GM12873 (cell line): ENCODE results near the gene MRPL11.

Source experiments
- CTCF ChIP-seq: IDR thresholded peaks from 2 replicates; pipeline ENCODE4 v1.5.1; 2012; ENCODE audit warnings: low read depth, mild to moderate bottlenecking, moderate library complexity, low read length, control low read depth; ENCODE audit not compliant: insufficient read depth; ENCODE audit errors: missing control alignments

The MRPL11 gene

DNA sequence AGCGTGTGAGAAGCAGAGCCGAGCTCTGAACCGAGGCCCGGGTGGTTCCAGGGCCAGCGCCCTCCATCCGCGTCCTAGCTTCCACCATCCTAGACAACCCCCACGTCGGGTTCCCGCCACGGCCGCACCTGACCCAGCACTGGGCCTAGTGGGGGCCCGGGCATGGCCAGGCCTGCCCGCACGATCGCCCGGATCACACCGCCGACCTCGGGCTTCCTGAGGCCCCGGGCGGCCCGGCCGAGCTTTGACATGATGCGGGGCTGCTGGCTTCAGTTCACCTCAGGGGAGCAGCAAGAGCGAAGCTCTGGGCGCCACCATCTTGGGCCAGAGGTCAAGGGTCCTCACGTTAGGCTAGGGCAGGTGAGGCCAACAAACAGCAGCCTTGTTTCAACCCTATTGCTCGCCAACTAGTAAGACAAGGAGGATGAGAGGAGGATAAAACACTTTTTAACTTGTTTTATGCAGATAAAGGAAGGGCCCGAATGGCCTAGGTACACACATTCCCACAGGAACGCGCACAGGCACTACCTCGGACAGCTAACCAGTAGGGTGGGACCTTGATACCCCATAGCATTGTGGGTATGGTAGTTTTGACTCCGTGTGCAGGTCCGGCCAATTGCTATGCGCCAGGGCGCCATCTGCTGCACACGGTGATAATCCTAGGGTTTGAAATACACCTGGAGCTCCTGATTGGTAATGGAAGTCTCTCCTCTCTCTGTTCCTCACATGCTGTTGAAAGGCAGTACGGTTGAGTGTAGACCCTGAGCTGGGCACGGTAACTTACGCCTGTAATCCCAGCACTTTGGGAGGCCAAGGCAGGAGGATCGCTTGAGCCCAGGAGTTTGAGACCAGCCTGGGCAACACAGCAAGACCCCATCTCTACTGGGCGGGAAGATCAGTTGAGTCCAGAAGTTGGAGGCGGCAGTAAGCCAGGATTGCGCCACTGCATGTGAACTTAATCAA is at the start of gene MRPL11:
Gene MRPL11, minus strand, starts transcription at position 345 of the 963 bp plus-strand sequence. Its CDS starts 94 bp downstream, at position 251.
- peak; percentile 79 for TF ChIP-seq CTCF

DNA sequence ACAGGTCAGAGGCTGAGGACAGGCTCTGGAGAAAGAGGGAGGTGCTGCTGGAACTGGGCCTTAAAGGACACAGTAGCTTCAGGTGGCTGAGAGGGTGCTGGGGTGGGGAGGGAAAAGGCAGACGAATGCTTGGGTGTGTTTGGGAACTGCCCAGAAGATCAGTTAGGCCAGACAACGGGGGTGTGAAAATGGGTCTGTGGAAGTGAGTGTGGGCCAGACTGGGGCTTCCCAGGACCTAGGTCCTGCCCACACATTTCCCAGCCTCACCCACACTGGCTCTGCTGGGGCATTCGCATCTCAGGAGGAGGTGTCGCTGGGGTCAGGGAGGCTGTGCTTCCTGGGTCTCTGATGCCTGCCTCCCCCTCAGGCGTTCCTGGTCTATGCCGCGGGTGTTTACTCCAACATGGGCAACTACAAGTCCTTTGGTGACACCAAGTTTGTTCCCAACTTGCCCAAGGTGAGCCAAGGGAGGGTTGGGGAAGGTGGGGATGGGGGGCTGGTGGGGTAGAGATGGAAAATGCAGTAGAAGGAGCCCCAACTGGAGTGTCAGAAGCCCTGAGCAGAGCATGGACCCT is 46.2 kb upstream of the MRPL11 start:
- TF ChIP-seq CTCF = no peak

- TF ChIP-seq CTCF = no peak
Measured at GRCh38 chr11:66480117-66480938, 41.7 kb upstream of the MRPL11 start, which contains the start of gene DPP3. Gene DPP3, plus strand, starts transcription at chr11:66480434. Its CDS starts 1,767 bp downstream, at chr11:66482201.

- no peak for TF ChIP-seq CTCF
Measured at GRCh38 chr11:66479394-66480116, 40.9 kb upstream of the MRPL11 start.

GRCh38 chr11:66478729-66479393 is 40.2 kb upstream of the MRPL11 start:
- TF ChIP-seq CTCF = peak; percentile 96

DNA sequence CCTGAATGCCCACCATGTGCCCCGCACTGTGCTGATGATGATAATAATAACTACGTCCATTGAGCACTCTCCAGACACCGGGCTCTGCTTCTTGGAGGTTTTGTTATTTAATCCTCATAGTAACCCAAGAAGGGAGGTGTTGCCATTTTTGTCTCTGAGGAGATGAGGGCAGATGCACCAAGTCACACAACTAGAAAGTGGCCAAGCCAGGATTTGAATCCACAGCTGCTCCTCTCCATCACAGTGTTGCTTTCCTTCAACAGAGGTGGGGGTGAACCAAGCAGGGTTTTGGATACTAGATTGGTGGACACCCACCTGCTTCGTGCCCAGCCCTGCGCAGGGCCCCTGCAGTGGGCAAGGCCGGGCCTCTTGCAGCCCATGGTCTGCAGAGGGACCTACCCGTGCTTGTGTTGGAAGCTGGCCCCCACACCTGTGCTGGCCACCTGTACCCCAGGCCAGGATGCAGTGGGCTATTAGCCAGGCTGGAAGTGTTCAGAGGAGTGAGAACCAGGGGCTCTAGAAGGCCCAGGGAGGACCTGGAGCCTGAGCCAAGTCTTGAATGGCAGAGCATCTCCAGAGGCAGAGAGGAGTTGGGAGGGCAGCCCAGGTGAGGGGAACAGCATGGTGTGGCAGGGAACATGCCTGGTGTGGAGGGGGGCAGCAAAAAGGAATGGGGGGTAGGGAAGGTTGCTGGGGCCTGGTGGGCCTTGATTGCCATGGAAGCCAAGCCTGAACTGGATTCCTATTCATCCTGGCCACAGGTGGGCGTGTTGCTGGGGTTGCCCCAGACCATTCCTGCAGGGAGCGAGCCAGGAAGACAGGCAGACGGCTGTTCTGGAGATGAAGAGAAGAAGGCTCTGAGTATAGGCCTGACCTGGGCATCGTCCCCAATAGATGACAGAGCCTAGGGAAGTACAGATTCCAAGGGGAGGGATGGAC is 38.9 kb upstream of the MRPL11 start:
- no peak for TF ChIP-seq CTCF
